GM19193 (cell line): ENCODE results near the gene AFF3.

Source experiments
- POLR2A ChIP-seq: IDR thresholded peaks from 4 replicates; pipeline ENCODE4 v1.6.1; 2011; ENCODE audit not compliant: insufficient read depth, insufficient read length; ENCODE audit errors: extremely low read depth

The AFF3 gene

GRCh38 chr2:99607454-99607853, 534.9 kb downstream of the AFF3 start:
- no peak for TF ChIP-seq POLR2A

GRCh38 chr2:99605036-99605435, 537.4 kb downstream of the AFF3 start:
- TF ChIP-seq POLR2A: no peak

DNA sequence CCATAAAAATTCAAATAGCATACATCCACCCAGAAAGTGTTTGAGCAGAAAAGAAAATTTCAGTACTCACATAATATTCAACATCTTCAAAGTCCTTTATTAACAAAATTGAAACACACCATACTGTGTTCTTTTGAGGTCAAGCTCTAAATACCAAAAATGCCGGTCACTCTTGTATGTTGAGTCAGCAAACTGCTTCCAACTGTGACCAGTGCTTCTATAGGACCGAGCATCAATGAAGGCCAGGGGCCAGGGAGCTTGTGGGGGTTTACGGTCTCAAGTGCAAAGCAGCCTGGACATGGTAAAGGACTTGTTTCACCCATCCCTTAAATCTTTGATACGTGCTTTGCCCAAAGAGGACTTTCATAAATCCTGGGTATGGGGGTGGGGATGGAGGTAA, 539.9 kb downstream of the AFF3 start:
- no peak for TF ChIP-seq POLR2A

DNA sequence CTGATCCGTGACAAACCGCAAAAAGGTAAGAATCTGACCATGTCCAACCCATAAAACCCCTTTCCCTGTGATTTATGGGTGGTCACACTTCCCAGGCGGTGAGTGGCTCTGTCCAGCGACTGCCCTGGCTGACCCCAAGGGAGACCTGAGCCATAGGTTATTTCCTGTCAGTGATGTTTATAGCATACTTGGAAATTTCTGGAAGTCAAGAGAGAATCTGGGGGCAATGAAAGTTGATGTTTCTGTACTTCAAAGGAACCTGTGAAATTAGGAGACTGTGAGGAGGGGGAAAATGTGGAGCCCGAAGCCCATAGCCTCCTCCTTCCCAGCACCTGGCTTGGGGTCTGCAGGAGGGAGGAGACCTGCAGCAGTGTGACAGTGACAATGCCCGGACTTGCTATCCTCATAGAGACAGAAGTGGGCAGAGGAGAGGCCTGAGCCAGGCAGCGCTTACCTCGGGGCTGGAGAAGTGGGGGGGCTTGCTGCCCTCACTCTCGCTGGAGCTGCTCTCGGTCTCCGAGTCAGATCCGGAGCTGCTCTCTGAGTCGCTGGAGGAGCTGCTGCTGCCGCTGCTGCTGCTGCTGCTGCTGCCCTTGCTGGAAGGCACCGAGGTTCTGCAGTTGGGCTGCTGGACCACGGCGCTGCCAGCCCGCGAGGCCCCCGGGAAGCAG, 541.3 kb downstream of the AFF3 start:
- TF ChIP-seq POLR2A: no peak

DNA sequence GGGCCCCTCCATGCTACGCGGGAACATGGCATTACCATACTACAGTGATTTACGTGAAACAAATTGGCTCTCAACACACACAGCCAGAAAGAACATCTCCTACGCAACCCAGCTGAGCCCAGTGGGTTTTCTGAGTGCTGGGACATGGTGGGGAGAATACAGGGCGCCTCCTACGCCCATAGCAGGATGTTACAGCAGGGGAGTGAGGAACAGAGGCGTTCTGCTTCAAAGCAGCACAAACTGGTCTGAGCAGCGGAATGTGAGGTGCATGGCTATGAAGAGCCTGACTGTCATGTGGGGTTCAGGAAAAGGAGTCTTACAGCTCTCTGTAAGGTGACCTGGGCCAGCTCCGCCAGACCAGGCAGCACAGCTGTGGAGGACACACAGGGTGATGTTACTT, 543.9 kb downstream of the AFF3 start:
- no peak for TF ChIP-seq POLR2A

GRCh38 chr2:99597616-99598015, 544.8 kb downstream of the AFF3 start:
- no peak for TF ChIP-seq POLR2A

DNA sequence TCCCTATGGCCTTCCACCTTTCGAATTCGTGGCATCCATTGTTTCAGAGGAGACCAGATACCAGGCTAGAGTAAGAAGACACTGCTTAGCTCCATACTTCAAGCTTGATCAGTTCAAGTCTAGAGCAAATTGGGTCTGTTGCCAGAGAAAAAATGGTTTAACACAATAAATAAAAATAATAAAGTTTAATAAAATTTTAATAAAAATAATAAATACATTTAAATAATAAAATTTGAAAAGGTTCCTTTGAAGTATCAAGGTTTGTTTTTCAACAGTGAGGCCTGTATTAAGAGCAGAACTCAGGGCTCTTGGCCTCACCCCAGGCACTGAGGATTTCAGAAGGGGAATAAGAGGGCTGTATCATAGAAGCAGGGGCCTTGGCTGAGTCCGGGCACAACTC, 547.0 kb downstream of the AFF3 start:
- no peak for TF ChIP-seq POLR2A

- no peak for TF ChIP-seq POLR2A
Observed at GRCh38 chr2:99593692-99594427, 548.5 kb downstream of the AFF3 start.

GRCh38 chr2:99576775-99577174, 565.6 kb downstream of the AFF3 start:
- no peak for TF ChIP-seq POLR2A

- TF ChIP-seq POLR2A: no peak
Observed at GRCh38 chr2:99573634-99574251, 568.6 kb downstream of the AFF3 start.

DNA sequence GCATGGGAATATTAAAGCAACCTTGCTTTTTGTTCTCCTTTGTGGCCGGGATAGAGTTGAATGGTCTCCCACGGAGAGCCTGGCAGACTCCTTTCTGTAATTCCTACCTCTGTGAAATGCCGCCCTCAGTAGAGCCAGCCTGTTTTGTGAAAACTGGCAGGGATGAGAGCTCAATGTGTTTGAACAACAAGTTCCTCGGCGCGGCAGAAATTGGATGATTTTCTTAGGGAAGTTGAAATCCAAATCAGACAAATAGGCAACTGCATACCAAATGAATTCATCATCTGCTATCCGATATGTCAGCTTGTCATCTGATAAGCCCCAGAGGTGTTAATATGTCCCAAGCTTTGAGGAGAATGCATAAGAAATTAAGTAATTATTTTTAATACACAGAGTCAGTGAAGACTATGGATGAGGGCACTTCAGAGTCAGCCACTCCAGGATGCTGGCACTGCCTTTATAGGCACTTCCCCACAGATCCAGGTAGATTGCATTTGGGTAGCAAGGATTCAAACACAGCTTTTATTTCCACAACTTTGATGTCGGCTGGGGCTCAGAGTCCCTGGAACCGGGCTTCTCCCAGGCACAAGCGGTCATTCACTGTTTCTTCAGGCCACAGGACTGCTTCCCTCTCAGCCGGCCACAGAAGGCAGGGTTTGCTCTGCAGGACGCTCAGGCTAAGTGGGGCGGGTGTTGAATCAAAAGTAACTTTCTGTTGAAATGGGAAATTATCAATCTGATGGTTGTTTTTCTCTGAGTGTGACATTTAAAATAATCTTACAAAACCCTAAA, 569.8 kb downstream of the AFF3 start:
- TF ChIP-seq POLR2A: no peak

DNA sequence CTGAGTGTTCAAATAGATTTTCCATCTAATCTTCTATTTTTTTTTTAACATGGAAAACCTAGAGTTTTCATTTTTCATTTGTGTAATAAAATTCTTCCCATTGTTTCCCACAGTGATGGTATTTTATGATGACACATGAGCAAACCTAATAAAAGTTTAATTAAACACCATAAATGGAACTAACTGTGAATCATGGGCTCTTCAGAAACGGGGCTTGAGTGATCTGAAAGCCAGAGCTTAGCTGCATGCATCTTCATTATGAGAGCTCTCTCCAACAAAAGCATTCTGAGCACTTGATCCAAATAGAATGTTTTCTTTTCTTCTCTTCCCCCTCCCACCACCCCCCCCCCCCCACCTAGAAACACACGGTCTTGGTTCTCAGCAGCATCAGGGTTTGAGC, 570.4 kb downstream of the AFF3 start:
- no peak for TF ChIP-seq POLR2A

DNA sequence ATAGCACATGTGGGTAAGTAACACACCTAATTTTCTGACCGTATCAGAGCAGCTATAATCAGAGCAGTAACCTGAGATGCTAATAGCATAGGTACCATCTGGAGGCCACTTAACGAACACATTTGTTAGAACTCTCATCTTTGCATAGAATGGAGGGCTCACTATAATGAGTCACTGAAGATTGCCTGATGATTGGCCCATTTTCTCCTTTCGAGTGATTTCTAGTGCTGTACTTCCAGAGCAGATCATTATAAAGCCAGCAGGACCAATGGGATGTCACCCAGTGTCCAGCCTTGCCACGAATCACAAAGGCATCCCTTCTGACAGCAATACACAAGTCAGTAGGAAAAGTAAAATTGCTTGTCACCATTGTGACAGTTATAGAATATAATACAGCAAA, 570.9 kb downstream of the AFF3 start:
- no peak for TF ChIP-seq POLR2A

DNA sequence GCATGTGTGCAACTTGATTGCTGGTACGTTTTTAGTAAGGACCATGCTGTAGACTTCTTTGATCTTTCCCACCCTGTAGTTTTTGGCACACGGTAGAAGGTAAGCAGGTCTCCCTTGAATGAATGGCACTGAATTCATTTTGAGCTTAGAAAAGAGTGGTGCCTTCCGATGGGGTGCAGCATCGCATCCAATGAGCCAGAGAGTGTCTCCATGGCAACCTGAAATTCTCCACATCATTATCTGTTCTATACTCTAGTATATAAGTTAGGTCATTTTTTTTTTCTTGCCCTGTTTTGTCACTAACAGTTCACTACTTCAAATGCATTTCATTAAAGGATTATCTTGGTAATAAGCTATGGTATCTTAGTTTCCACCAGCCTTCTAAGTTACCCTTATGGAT, 571.4 kb downstream of the AFF3 start:
- TF ChIP-seq POLR2A: no peak

DNA sequence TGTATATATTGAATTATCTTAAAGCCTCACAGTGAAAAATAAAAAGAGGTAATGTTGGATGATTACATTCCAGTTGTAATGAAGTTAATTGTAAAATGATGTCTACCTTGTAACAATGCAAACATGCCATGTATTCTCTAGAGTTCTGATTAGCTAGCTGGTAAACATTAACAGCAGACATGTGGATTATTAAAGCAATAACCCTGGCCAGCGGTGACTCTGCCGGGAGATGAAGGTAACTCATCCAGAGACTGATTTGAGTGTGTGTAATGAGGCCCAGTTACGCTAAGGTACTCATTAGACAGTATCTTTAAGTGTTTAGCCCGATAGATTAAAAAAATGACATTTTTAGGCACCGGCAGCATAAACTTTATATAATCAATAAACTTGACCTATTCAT, 573.0 kb downstream of the AFF3 start:
- TF ChIP-seq POLR2A: no peak

DNA sequence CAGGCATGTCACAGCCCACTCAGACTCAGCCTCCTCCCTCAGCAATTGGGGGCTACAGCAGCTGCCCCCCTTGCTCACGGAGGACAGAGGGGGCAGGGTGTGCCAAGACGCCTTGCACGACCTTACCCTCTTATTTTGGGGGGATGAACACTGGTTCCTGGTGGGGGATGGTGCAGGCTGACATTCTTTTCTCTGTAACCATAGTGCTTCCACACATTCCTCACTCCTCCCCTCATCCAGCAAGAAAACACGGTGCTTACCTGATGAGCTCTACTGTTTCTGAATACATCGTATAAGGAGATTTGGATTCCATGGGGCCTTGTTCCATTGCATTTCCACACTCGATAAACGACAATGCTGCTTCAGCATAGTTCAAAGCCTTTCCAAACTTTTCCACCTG, 577.2 kb downstream of the AFF3 start:
- TF ChIP-seq POLR2A: no peak

DNA sequence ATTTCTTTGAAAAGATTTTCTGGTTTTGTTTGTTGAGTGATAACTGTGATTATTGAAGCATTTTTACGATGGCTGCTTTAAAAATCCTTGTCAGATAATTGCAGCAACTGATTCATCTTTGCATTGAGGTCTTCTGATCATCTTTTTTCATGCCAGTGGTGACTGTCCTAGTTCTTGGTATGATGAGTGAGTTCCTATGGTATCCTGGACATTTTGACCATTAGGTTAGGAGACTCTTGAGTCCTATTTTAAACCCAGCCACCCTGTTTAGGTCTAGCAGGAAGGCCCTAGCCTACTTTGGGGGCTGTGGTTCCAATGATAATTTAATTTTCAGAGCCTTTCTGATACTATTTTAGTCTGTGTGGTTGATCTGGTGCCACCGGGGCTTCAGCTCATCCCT, 579.9 kb downstream of the AFF3 start:
- no peak for TF ChIP-seq POLR2A
